ENCODE results near the gene ARHGAP12. TPM values are rescaled to one million over a fixed set of nuclear protein-coding genes. Genes with fewer than 3 reads are reported as not detected.

ARHGAP12 gene
- total RNA-seq, 2 experiments from 2014 or later = 5.5 to 6.4 TPM

DNA sequence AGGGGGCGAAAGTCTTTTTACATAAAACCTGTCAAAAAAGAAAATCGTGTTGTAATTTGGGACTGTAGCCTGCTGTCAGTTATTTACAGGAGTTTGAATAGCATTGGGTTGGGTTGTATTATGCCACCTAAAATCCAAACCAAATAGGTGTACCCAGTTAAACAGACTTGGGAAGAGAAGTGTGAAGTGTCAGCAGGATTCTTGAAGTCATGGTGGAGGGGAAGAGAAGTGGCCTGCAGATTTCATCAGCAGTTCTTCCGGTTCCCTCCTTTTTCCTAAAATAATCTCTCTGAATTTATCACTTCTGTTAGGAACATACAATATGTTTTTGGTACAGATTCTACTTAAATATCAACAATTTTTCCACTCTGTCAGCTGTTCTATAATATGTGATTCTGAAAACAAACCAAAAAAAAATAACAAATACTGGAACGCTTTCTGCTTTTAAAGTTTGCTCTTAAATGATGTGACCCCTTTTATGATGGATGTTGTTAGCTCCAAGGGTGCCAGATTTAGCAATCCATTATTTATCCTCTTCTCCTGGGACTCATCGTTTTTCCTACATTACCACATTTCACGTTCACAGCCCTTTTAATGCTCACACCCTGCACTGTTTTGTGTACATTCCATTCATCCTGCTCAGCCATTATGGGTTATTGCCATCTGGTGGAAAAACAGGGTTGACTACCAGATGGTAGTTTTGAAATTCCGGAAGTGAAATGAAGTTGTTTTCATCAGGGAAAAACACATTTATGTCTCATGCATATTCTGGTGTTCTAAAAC, 18.7 kb upstream of the ARHGAP12 start:
- no peaks in the 10 kb centered on the region for H3K27me3 Mint-ChIP-seq

DNA sequence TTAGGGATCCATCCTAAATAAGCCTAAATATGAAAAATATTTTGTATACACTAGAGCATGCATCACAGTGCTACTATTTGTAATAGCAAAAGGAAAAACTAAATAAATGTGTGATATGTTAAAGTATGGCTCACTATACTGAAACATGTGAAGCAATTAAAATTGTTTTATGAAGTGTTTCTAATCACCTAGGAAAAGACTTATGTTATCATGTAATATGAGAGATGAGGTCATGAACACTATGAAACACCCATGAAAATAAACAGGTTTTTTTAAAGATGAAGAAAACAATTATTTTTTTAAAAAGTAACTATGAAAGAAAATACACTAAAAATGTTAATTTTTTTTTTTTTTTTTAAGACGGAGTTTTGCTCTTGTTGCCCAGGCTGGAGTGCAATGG, 16.8 kb upstream of the ARHGAP12 start:
- no peaks in the 10 kb centered on the region for H3K27me3 Mint-ChIP-seq
- ChIA-PET CTCF (interaction anchor here (0.7 to 1.2 kb wide), 3 partner anchors 67 to 1019 kb away, joined by 3 read pairs; no protein-coding TSS in a partner anchor), POLR2A (no interaction called here)
- H3K4me1 Mint-ChIP-seq = peaks cover 16% of the 10 kb centered on the region
- H3K9me3 Mint-ChIP-seq (ENCODE audit: low read depth) = no peaks in the 10 kb centered on the region
- no peak overlapping the region for H3K4me3 Mint-ChIP-seq
- H3K27ac Mint-ChIP-seq = no peak overlapping the region
- DNase-seq = no peak
- intact Hi-C loops (cut with DNase I, micrococcal nuclease) = loop anchor here in 1 of 2 experiments (5.0 kb wide), 1 partner anchor 83 kb away; no protein-coding TSS in a partner anchor
- no peaks in the 10 kb centered on the region for H3K36me3 Mint-ChIP-seq (ENCODE audit: low read depth)
- ATAC-seq = no peak

More for the DNA sequence above, 18.7 kb upstream of the ARHGAP12 start:
- H3K9me3 Mint-ChIP-seq (ENCODE audit: low read depth) = no peaks in the 10 kb centered on the region
- CTCF ChIA-PET = interaction anchor here (0.6 to 1.5 kb wide), 4 partner anchors 84 to 223 kb away, joined by 3 to 4 read pairs (median 3); no protein-coding TSS in a partner anchor
- DNase-seq = no peak
- no peaks in the 10 kb centered on the region for H3K36me3 Mint-ChIP-seq (ENCODE audit: low read depth)
- H3K4me1 Mint-ChIP-seq = peaks cover 12% of the 10 kb centered on the region
- H3K4me3 Mint-ChIP-seq = no peak overlapping the region
- POLR2A ChIA-PET = no interaction called here
- intact Hi-C loops (cut with DNase I, micrococcal nuclease) = loop anchor here in 1 of 2 experiments (5.0 kb wide), 1 partner anchor 85 kb away; no protein-coding TSS in a partner anchor
- H3K27ac Mint-ChIP-seq = no peak overlapping the region
- no peak for ATAC-seq

DNA sequence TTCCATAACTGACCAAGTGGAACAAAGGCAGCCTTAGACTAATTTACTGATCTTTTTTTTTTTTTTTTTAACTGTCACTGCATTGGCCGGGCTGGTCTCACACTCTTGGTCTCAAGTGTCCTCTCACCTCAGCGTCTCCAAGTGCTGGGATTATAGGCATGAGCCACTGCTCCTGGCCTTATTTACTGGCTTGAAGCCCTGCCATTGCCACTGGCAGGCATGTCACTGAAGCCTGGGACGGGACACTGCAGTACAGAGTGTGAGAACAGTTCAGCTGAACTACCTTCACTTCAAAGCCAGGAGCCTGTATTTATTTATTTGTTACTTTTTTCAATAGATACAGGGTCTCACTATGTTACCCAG, 15.4 kb upstream of the ARHGAP12 start:
- Mint-ChIP-seq H3K4me3 (no peak overlapping the region), H3K27me3 (no peaks in the 10 kb centered on the region), H3K4me1 (peaks cover 16% of the 10 kb centered on the region), H3K27ac (no peak overlapping the region), H3K9me3 (ENCODE audit: low read depth) (no peaks in the 10 kb centered on the region), H3K36me3 (ENCODE audit: low read depth) (no peaks in the 10 kb centered on the region)
- intact Hi-C loops (cut with DNase I, micrococcal nuclease) = no loop called here
- CTCF ChIA-PET = no interaction called here
- POLR2A ChIA-PET = interaction anchor here (0.9 kb wide), 1 partner anchor 25 kb away, joined by 5 read pairs; no protein-coding TSS in a partner anchor
- DNase-seq (no peak), ATAC-seq (no peak)

DNA sequence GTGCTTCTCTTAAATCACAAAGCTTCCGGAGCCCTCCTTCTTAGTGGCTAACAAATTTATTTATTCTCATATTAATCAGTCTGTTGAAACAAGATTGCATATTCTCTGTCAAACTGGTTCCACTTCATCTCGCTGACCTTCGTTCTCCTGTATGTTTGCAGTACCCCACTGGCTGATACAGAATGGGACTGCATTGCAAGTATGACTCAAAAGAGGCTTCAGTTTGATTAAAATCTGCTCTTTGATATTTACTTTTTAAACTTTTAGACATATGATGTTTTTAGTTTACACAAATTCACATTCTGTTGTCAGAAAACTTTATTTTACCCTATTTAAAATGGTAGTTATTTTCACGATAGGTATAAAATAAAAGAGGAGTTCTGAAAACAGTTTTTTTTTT, 14.3 kb upstream of the ARHGAP12 start:
- H3K36me3 Mint-ChIP-seq (ENCODE audit: low read depth) = no peaks in the 10 kb centered on the region
- H3K4me1 Mint-ChIP-seq = peaks cover 16% of the 10 kb centered on the region
- ATAC-seq = no peak
- H3K4me3 Mint-ChIP-seq = no peak overlapping the region
- intact Hi-C loops (cut with DNase I, micrococcal nuclease) = no loop called here
- H3K9me3 Mint-ChIP-seq (ENCODE audit: low read depth) = no peaks in the 10 kb centered on the region
- POLR2A ChIA-PET = no interaction called here
- H3K27ac Mint-ChIP-seq = no peak overlapping the region
- DNase-seq = no peak
- CTCF ChIA-PET = no interaction called here
- H3K27me3 Mint-ChIP-seq = no peaks in the 10 kb centered on the region

DNA sequence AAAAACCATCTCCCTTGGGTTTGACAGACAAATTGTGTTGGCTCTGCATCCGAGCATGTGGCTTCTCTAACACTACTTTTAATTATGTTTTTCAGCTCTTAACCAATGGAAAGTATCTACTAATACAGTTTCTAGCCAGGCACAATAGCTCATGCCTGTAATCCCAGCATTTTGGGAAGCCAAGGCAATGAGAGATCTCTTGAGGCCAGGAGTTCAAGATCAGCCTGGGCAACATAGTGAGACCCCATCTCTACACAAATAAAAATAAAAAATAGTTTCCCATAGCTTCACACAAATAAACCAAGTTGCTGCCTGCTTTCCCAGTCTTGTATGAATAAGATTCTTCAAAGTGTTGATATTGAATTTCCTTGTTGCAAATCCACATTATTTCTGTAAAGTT, 13.8 kb upstream of the ARHGAP12 start:
- Mint-ChIP-seq H3K4me3 (no peak overlapping the region), H3K27me3 (no peaks in the 10 kb centered on the region), H3K36me3 (ENCODE audit: low read depth) (no peaks in the 10 kb centered on the region), H3K4me1 (peaks cover 16% of the 10 kb centered on the region), H3K27ac (no peak overlapping the region), H3K9me3 (ENCODE audit: low read depth) (no peaks in the 10 kb centered on the region)
- ChIA-PET CTCF (interaction anchor here (0.6 to 2.6 kb wide), 2 partner anchors 80 to 607 kb away, joined by 3 to 7 read pairs; no protein-coding TSS in a partner anchor), POLR2A (interaction anchor here (0.6 kb wide), 1 partner anchor 46 kb away, joined by 7 read pairs; no protein-coding TSS in a partner anchor)
- no peak for ATAC-seq
- DNase-seq = no peak
- intact Hi-C loops (cut with DNase I, micrococcal nuclease) = no loop called here

DNA sequence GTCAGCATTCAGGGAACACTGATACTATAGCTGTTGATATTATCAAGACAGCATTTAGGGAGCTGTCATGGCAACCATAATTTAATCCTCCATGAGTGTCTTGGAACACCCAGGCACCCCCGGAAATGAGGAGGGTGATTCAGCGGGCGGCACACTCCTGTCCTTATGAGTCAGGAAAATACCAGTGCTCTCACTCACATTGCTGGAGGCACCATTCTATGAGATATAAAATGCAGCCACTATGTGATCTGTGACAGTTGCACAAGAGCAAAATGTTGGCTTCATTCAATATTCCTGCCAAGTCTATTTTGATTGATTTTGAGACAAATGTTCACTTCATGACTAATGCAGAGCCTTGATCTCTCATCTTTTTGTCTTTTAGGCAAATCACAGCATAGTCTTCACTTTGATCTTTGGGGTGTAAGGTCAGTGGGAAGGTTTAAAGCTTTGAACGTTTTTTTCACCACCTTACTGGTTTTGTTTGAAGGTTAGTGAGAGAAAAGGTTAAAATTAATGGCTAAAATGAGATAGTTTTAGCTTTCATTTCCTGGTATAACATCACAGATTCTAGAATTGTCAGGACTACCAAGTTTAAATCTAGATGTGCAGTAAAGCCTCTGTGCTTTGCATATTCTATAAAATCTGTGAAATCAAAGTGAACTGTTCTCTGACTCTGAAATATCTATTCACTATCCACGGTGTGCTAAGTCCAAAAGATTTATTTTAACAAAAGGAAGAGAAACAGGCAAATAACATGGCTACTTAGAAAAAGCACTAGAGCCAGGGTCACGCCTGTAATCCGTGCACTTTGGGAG, 12.4 kb upstream of the ARHGAP12 start:
- ATAC-seq = peak; percentile 74
- H3K4me1 Mint-ChIP-seq = peaks cover 16% of the 10 kb centered on the region
- no peak overlapping the region for H3K27ac Mint-ChIP-seq
- H3K9me3 Mint-ChIP-seq (ENCODE audit: low read depth) = no peaks in the 10 kb centered on the region
- CTCF ChIA-PET = interaction anchor here (0.6 to 2.6 kb wide), 3 partner anchors 44 to 200 kb away, joined by 3 to 7 read pairs (median 4); no protein-coding TSS in a partner anchor
- POLR2A ChIA-PET = no interaction called here
- intact Hi-C loops (cut with DNase I, micrococcal nuclease) = no loop called here
- no peak overlapping the region for H3K4me3 Mint-ChIP-seq
- H3K27me3 Mint-ChIP-seq = no peaks in the 10 kb centered on the region
- DNase-seq = peak; percentile 46
- H3K36me3 Mint-ChIP-seq (ENCODE audit: low read depth) = no peaks in the 10 kb centered on the region

DNA sequence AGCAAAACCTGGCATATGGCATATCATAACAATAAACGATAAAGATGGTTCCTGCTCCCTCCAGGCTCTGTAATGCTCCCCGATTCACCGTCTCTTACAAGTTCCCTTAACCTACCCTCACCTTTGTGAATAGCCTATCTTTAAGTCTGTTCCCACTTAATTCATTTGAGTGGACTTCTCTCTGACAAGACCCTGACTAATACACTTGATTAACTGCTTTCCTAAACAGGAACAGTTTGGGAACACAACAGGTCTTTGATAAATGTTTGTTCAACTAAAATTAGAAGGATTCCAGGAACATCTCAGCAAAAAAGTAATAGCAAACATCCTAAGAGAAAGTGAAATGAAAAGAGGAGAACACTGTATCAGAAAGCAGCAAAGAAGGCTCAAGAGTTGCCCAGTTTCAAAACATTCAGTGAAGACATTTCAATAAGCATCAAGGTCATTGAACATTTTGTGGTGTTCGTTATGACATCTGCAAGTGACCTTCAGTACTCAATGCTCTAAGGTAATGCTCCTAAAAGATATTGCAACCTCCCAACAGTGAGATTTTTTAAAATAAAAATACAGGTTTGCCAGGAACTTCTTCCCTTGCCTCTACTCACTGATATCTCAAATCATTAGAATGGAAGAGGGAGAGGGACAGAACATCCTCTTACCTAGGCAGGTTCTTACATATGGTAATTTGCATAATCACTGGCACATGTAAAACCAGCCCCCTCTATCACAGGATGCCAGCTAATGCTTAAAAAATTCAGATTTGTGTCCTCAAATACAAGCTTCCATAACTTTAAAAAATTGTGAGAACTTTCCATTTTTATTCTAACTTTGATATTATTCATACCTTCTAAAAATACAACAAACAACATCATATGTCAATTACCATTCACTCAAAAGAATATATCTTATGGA, 11.4 kb upstream of the ARHGAP12 start:
- POLR2A ChIA-PET = no interaction called here
- CTCF ChIA-PET = interaction anchor here (0.7 to 2.6 kb wide), 2 partner anchors 43 to 77 kb away, joined by 3 to 7 read pairs; no protein-coding TSS in a partner anchor

DNA sequence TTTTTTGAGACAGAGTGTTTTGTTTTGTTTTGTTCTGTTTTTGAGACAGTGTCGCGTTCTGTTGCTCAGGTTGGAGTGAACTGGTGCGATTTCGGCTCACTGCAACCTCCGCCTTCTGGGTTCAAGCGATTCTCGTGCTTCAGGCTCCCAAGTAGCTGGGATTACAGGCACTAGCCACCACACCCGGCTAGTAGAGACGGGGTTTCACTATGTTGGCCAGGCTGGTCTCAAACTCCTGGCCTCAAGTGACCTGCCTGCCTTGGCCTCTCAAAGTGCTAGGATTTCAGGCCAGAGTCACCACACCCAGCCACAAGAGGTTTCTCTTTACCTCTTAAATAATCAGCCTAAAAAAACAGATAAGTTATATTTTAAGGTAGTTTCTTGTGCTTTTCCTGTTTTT, 8.7 kb upstream of the ARHGAP12 start:
- Mint-ChIP-seq H3K27me3 (no peaks in the 10 kb centered on the region), H3K36me3 (ENCODE audit: low read depth) (no peaks in the 10 kb centered on the region), H3K4me3 (no peak overlapping the region), H3K4me1 (peaks cover 9% of the 10 kb centered on the region), H3K9me3 (ENCODE audit: low read depth) (no peaks in the 10 kb centered on the region), H3K27ac (no peak overlapping the region)
- ATAC-seq (no peak), DNase-seq (no peak)
- POLR2A ChIA-PET = no interaction called here
- CTCF ChIA-PET = no interaction called here
- intact Hi-C loops (cut with DNase I, micrococcal nuclease) = no loop called here

More for the DNA sequence above, 11.4 kb upstream of the ARHGAP12 start:
- DNase-seq (no peak), ATAC-seq (no peak)
- no peaks in the 10 kb centered on the region for H3K9me3 Mint-ChIP-seq (ENCODE audit: low read depth)
- peaks cover 16% of the 10 kb centered on the region for H3K4me1 Mint-ChIP-seq
- H3K36me3 Mint-ChIP-seq (ENCODE audit: low read depth) = no peaks in the 10 kb centered on the region
- H3K27me3 Mint-ChIP-seq = no peaks in the 10 kb centered on the region
- intact Hi-C loops (cut with DNase I, micrococcal nuclease) = no loop called here
- H3K4me3 Mint-ChIP-seq = no peak overlapping the region
- H3K27ac Mint-ChIP-seq = no peak overlapping the region

DNA sequence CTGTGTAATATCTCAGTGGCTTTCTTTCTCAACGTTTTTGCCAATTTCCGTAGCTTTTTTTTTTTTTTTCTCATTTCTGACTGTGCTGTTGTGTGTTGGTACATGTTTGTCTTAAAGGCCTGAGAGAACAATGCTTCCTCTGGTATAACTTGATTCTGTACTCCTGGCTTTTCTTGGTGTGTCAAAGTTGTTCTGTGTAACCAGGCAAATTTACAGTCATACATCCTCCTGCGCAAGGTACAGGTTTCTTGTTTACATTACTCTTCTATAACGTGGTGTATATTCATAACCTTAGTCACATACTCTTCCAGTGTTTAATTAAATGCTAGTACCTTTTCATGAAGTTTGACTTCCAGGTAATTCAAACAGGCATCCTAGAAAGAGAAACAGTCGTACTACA, 8.3 kb upstream of the ARHGAP12 start:
- H3K27me3 Mint-ChIP-seq = no peaks in the 10 kb centered on the region
- H3K4me1 Mint-ChIP-seq = peaks cover 9% of the 10 kb centered on the region
- ChIA-PET POLR2A (no interaction called here), CTCF (interaction anchor here (0.9 to 1.4 kb wide), 3 partner anchors 10 to 75 kb away, joined by 3 to 4 read pairs (median 4); no protein-coding TSS in a partner anchor)
- intact Hi-C loops (cut with DNase I, micrococcal nuclease) = no loop called here
- ATAC-seq (peak; percentile 42), DNase-seq (no peak)
- no peak overlapping the region for H3K27ac Mint-ChIP-seq
- no peak overlapping the region for H3K4me3 Mint-ChIP-seq
- no peaks in the 10 kb centered on the region for H3K9me3 Mint-ChIP-seq (ENCODE audit: low read depth)
- H3K36me3 Mint-ChIP-seq (ENCODE audit: low read depth) = no peaks in the 10 kb centered on the region

DNA sequence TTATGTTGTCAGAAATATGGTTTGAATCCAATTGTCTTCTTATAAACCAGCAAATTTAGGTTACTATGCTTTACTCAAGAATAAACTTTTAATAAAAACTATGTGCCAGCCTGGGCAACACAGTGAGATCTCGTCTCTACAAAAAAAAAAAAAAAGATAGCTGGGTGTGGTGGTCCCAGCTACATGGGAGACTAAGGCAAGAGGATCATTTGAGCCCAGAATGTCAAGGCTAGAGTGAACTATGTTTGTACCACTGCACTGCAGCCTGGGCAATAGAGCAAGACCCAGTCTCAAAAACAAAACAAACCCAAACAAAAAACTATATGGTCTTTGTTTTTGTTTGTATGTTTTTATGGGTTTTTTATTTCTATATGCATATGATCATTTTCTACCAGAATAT, 7.5 kb upstream of the ARHGAP12 start:
- Mint-ChIP-seq H3K4me3 (no peak overlapping the region), H3K4me1 (peaks cover 5% of the 10 kb centered on the region), H3K27me3 (no peaks in the 10 kb centered on the region), H3K36me3 (ENCODE audit: low read depth) (no peaks in the 10 kb centered on the region), H3K9me3 (ENCODE audit: low read depth) (no peaks in the 10 kb centered on the region), H3K27ac (no peak overlapping the region)
- no peak for DNase-seq
- ChIA-PET CTCF (interaction anchor here (0.9 to 1.4 kb wide), 3 partner anchors 9 to 74 kb away, joined by 3 to 4 read pairs (median 4); no protein-coding TSS in a partner anchor), POLR2A (no interaction called here)
- intact Hi-C loops (cut with DNase I, micrococcal nuclease) = no loop called here
- no peak for ATAC-seq

DNA sequence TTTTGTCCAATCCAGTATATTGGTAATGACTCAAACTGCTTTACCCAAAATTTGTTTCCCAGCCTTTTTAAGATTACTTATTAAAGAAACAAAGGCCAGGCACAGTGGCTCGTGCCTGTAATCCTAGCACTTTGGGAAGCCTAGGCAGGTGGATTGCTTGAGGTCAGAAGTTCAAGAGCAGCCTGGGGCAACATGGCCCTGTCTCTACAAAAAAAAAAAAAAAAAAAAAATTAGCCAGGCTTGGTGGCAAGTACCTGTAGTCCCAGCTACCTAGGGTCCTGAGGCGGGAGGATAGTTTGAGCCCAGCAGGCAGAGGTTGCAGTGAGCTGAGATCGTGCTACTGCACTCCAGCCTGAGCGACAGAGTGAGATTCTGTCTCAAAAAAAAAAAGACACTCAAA, 7.0 kb upstream of the ARHGAP12 start:
- Mint-ChIP-seq H3K27ac (no peak overlapping the region), H3K4me3 (no peak overlapping the region), H3K27me3 (no peaks in the 10 kb centered on the region), H3K36me3 (ENCODE audit: low read depth) (no peaks in the 10 kb centered on the region), H3K4me1 (peaks cover under 1% of the 10 kb centered on the region), H3K9me3 (ENCODE audit: low read depth) (no peaks in the 10 kb centered on the region)
- POLR2A ChIA-PET = no interaction called here
- ATAC-seq = no peak
- DNase-seq = no peak
- CTCF ChIA-PET = interaction anchor here (0.6 to 1.7 kb wide), 4 partner anchors 50 to 876 kb away, joined by 3 to 6 read pairs (median 4); no protein-coding TSS in a partner anchor
- intact Hi-C loops (cut with DNase I, micrococcal nuclease) = no loop called here

All from activated CD4-positive, alpha-beta T cell treated with anti-CD3 and anti-CD28 coated beads for 36 hours (primary cell).